Tibial artery (tissue), 4 donors: Measurements from ENCODE around the gene TRAF3.

ENCODE experiments used
- DNase-seq, 2 donors: peaks; one replicate each; pipeline ENCODE4 v3.0.0-alpha.2; 2019
- H3K27ac ChIP-seq, 2 donors: fragments of 200-600 bp; sonication (generic) in 1 of 2; 1 replicate in 1 of 2; 2 replicates in 1 of 2; pipeline ENCODE4 v1.5.1; 2018 to 2019; ENCODE audit warnings: mild to moderate bottlenecking in 1 of 2
- H3K27me3 ChIP-seq, 2 donors: fragments of 200-600 bp; sonication (generic) in 1 of 2; one replicate each; pipeline versions ENCODE4 v1.5.1 to v1.6.0; 2016 to 2019
- H3K36me3 ChIP-seq, 3 donors: fragments of 200-600 bp; sonication (generic) in 2 of 3; one replicate each; pipeline ENCODE4 v1.5.1; 2016 to 2019; ENCODE audit warnings: mild to moderate bottlenecking in 2 of 3
- H3K4me1 ChIP-seq, 4 donors: fragments of 200-600 bp; sonication (generic) in 2 of 4; 1 replicate in 3 of 4; 2 replicates in 1 of 4; pipeline ENCODE4 v1.5.1; 2016 to 2019
- H3K4me3 ChIP-seq, 2 donors: fragments of 200-600 bp; sonication (generic) in 1 of 2; 1 replicate in 1 of 2; 2 replicates in 1 of 2; pipeline ENCODE4 v1.5.1; 2018 to 2019; ENCODE audit warnings: mild to moderate bottlenecking in 2 of 2
- H3K9me3 ChIP-seq, 3 donors: fragments of 200-600 bp; sonication (generic) in 1 of 3; one replicate each; pipeline ENCODE4 v1.5.1; 2016 to 2019
- intact Hi-C: fragments of 100-400 bp; cut with DNase I; formaldehyde crosslinking; loops from one replicate; pipeline ENCODE4 v1.15.0; 2023; ENCODE audit warnings: low total_unique reads
- TF ChIP-seq, protein P1 (sequence below), 2 experiments: fragments of 200-600 bp in 1 of 2; fragments of 450-650 bp in 1 of 2; IDR thresholded peaks; one replicate each; pipeline ENCODE4 v1.5.1; 2017 to 2019; ENCODE audit warnings: antibody characterized with exemption in 2 of 2, mild to moderate bottlenecking in 1 of 2, moderate library complexity in 1 of 2

The TRAF3 gene

DNA sequence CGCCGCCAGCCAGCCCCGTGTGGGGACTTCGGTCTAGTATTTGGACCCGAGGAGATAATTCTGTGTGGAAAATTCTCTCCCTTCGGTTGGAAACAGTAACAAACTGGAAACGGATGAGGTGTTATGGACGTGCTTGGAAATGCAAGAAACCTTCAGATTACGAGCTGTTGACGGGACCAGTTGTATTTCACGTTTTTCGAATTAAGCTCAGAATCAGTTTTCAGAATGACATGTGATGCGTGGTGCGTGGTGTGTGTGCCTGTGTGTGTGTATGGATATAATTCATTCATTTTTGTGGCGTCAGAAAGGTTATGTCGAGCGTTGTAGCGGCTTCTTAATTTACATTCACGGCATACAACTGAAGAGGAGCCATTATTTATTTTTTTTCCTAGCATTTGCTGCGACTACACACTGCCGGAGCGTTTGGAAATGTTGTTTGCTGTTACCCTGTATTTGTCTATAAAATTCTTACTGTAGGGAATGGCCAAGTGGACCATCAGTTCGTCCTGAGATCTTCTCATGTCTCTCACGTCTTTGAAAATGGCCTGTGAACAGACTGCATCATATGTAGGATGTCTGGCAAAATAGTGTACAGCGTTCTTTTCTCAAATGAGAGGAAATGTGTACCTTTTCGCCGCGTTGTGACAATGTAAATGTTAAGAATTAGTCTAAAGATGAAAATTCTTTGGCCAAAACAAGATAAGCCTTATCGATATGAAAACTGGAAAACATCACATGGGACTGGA, 1.3 kb downstream of the TRAF3 start:
- Histone ChIP-seq H3K4me1 (peaks cover 0 to 15% (median 9%) of the 10 kb centered on the region in 4 donors), H3K27me3 (no peaks in the 10 kb centered on the region), H3K27ac (peak overlapping the region; percentile 76 to 86), H3K4me3 (peak overlapping the region; percentile 63 to 96), H3K9me3 (no peaks in the 10 kb centered on the region), H3K36me3 (no peaks in the 10 kb centered on the region)
- intact Hi-C loops = loop anchor here (10.0 kb wide), 1 partner anchor 254 kb away; no protein-coding TSS in a partner anchor
- DNase-seq = no peak
- TF ChIP-seq, protein P1, sequence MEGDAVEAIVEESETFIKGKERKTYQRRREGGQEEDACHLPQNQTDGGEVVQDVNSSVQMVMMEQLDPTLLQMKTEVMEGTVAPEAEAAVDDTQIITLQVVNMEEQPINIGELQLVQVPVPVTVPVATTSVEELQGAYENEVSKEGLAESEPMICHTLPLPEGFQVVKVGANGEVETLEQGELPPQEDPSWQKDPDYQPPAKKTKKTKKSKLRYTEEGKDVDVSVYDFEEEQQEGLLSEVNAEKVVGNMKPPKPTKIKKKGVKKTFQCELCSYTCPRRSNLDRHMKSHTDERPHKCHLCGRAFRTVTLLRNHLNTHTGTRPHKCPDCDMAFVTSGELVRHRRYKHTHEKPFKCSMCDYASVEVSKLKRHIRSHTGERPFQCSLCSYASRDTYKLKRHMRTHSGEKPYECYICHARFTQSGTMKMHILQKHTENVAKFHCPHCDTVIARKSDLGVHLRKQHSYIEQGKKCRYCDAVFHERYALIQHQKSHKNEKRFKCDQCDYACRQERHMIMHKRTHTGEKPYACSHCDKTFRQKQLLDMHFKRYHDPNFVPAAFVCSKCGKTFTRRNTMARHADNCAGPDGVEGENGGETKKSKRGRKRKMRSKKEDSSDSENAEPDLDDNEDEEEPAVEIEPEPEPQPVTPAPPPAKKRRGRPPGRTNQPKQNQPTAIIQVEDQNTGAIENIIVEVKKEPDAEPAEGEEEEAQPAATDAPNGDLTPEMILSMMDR (IDR thresholded peaks at IDR 0.05) = no peak

DNA sequence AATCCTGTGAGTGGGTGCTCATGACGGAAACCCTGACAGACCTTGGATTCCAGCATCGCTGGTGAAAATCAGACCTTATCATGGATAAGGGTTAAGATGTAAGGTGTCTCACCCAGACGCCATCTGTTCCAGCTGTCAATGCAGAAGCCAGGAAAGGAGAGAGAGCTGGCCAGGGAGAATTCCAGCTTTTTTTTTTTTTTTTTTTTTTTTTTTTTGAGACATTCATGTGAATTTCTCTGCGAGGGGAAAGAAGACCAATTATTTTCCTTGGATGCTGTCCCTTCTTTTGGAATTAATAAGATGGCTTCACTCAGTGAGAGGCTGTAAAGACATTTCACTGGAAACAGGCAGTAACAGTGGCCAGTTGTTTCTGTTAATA, 1.8 kb downstream of the TRAF3 start:
- peak overlapping the region; percentile 63 to 96 for H3K4me3 ChIP-seq
- peaks cover 0 to 15% (median 9%) of the 10 kb centered on the region in 4 donors for H3K4me1 ChIP-seq
- DNase-seq = no peak
- intact Hi-C loops = loop anchor here (10.0 kb wide), 1 partner anchor 254 kb away; no protein-coding TSS in a partner anchor
- peak overlapping the region in 1 of 2 donors; percentile 76 for H3K27ac ChIP-seq
- H3K27me3 ChIP-seq = no peaks in the 10 kb centered on the region
- no peaks in the 10 kb centered on the region for H3K36me3 ChIP-seq
- H3K9me3 ChIP-seq = no peaks in the 10 kb centered on the region
- TF ChIP-seq, protein P1 (IDR thresholded peaks at IDR 0.05) = no peak

DNA sequence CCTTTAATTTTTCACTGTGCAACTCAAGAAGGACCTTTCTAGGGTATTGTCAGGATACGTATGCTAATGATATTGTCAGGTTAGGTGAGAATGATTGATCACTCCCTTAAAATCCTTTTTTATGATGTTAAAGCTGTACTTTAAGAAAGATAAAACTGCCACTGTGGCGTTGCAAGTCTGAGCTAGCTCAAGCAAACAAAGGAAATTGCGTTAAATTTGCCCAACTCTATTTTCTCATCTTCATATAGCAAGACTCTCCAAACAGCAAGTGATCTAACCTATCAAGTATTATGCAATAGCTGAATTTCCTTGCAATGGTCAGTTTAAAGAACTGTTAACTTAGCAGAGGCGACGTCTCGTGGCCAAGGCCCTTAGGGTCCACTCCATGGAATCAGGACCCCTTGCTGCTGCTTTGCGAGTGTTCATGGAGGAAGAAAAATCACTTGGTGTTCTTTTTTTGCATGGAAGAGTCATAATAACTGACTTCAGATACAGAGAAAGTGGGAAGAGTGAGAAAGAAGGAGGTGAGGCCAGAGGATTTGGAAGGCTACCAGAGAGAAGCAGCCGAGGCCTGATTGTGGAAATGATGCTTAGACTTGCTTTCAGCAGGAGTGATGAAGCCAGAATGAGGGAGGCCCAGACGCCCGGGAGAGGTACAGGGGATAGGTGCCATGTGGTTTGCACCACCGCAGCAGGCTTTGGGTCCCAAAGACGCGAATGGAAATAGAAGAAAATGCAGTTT, 2.5 kb downstream of the TRAF3 start:
- TF ChIP-seq, protein P1 (IDR thresholded peaks at IDR 0.05) = no peak
- no peaks in the 10 kb centered on the region for H3K36me3 ChIP-seq
- no peaks in the 10 kb centered on the region for H3K27me3 ChIP-seq
- no peak overlapping the region for H3K4me3 ChIP-seq
- no peak overlapping the region for H3K27ac ChIP-seq
- no peaks in the 10 kb centered on the region for H3K9me3 ChIP-seq
- intact Hi-C loops = loop anchor here (10.0 kb wide), 1 partner anchor 255 kb away; no protein-coding TSS in a partner anchor
- H3K4me1 ChIP-seq = peaks cover 0 to 15% (median 9%) of the 10 kb centered on the region in 4 donors
- DNase-seq = no peak

DNA sequence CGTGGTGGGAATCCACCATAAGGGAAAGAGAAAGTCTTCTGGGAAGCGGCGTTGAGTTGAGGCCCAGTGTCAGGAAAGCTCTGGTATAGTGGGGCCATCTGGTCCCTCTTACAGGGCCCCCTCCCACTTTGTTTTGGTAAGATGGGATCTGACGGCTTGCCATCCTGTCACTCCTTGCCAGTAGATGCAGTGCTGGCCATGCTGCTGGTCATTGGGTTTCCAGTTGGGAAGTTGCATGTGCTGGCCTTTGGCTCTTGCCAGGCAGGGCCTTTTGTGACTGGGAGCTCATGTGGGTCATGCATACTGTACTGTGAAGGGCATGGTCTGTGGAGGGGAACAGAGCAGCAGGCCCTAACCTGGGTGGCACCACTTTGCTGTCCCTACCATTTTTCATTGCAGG, 3.8 kb downstream of the TRAF3 start:
- Histone ChIP-seq H3K4me1 (peaks cover 0 to 15% (median 9%) of the 10 kb centered on the region in 4 donors), H3K9me3 (no peaks in the 10 kb centered on the region), H3K27ac (no peak overlapping the region), H3K36me3 (no peaks in the 10 kb centered on the region), H3K4me3 (no peak overlapping the region), H3K27me3 (no peaks in the 10 kb centered on the region)
- no peak for DNase-seq
- TF ChIP-seq, protein P1 (IDR thresholded peaks at IDR 0.05) = no peak
- intact Hi-C loops = no loop called here

DNA sequence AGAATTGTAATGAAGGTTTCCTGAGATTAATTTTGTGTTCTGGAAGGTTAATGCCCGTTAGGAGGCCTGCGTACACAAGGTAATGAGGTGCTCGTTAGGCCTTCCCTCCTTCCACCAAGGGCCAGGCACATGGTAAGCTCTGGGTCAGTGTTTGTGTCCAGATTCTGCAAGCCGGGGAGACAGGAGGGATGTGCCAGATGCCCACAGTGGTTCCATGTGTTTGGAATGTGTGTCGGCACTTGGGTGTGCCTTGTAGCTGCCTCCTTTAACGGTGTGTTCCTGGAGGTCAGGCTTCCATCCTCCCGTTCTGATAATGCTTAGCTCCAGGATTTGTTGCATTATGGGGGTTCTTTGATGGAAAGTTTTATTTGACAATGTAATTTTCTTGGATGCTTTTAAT, 5.7 kb downstream of the TRAF3 start:
- Histone ChIP-seq H3K4me1 (peaks cover 0 to 15% (median 8%) of the 10 kb centered on the region in 4 donors), H3K36me3 (no peaks in the 10 kb centered on the region), H3K27me3 (no peaks in the 10 kb centered on the region), H3K9me3 (no peaks in the 10 kb centered on the region), H3K4me3 (no peak overlapping the region), H3K27ac (no peak overlapping the region)
- DNase-seq = no peak
- TF ChIP-seq, protein P1 (IDR thresholded peaks at IDR 0.05) = no peak
- intact Hi-C loops = no loop called here
